Measurements from ENCODE around the gene MYCT1.

Gene MYCT1

DNA sequence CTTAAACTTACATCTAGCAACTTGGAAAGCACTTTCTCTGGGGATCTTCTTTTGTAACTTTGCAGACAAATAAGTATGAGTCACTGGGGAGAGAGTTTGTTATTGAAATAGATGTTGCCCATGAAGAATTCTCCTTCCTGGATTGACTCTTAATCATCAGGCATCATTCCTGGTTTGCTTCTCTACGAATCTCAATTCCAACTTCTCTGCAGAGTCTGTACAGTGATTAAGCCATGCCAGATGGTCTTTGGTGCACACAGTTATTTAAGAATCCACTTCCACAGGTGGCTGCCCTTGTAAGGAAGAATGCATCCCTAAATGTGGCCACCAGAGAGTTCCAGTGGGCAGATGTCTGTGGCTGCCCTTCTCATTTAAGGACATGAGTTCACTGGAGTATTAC, 25.7 kb downstream of the MYCT1 start:
- DNase-seq: no peak

DNA sequence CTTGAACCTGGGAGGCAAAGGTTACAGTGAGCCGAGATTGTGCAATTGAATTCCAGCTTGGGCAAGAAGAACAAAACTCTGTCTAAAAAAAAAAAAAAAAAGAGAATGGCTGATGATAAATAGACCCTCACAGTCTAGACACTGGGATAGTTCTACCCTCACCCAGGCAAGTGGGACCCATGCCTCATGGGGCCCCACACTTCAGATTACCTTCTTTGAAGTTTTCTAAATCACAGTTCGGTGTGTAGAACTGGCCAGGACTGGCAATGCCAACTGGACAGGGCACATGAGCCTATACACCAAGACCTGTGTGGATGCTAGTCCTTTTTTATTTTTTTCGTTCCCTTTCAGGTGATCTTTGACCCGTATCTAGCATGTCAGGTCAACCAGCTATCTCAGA, 28.6 kb downstream of the MYCT1 start:
- DNase-seq: no peak

DNA sequence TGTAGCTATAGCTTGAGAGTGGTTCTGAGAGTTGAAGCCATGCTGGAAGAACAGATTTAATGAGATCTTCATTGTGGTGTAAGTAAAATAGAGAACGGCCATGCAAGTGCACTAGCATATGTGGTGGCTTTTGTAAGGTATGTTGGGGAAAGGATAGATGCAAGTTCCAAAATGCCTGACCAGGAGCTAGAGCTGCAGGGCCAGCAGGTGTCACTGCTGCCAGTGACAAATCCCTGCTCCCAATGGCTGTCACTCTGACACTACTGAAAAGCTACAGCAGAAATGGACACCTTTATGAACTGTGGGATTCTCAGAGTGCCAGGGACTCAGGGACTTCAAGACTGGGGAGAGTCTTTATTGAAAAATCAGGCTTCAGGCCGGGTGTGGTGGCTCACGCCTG, 29.8 kb downstream of the MYCT1 start:
- DNase-seq: no peak

DNA sequence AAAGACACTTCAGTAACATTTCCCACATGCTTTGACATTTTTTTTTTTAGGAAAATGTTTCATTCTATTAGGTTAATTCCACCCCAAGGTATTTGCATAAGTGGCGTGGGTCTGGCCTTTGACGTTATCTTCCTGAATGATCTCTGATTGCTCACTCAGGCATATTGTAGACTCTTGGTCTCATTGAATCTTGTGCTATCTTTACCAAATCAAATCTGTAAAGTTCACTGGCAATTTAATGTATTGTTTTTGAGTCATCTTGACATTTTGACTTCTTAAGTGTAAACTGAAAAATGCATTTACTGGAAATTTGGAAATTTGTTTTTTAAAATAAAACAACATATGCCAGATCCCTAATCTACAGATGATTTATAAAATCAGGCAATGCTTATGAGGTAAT, 36.9 kb downstream of the MYCT1 start:
- no peak for DNase-seq

DNA sequence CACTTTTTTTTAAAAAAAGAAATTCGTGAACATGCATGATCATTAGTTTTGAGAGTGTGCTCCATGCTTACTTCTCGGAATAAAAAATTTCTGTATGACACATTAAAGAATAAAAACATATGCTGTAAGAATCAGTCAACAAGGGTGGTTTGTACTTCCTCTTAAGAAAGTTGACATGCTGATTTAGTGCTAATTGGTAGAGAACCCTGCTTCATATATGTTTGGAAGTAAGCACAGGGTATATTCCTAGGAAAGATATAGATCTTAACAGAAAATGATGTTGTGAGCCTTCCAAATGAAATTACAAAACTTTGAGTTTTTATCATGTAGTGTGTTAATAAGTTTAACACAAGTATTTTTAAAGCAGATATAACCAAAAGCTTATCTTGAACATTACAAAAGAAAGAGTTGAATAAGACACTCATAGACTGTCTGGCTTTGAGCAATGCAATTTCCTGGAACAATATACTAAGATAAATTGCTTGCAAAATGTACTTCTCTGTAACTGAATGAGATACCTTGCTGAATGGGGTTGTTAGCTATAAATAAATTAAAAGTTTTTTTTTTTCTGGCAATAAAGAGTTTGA, 39.1 kb downstream of the MYCT1 start:
- no peak for DNase-seq

DNA sequence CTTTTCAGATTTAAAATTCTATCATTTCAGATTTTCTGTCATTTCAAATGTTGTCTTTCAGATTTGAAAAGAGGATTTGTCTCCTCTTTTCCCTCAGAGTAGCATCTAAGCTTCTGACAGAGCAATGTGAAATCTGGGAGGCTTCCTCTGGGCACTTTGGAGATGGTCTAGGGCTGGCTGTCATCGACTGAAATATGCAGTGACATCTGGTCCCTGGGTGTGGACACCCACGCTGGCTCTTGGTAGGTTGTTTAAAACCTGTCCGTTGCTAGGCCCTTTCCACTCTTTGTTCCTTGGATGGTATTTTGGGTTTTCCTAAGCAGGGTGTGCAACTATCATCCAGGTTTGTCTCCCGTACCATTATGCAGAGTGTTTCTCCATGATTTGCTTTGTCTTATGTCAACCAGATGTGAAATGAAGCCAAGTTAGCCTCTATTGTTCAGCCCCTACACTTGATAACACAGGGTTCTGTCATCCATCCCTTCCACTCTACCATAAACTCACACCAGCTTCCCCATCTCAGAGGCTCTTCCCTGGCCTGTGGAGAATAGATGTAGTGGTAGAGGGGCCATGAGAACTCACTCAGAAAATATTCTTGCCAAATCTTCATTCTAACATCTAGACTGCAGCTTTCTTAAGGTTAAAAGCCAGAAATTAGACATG, 47.9 kb downstream of the MYCT1 start:
- no peak for DNase-seq

DNA sequence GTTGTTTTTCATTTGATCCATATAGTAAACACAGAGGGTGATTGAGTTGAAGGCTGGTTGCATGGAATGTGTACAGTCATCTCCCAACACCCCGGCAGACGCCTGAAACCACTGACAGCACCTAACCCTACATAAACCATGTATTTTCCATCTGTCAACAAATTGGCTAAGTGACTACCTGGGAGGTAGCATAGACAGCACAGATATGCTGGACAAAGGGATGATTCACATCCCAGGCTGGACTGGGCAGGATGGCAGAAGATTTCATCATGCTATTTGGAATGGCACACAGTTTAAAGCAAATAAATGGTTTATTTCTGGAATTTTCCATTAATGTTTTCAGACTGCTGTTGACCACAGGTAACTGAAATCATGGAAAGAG, 48.5 kb downstream of the MYCT1 start:
- no peak for DNase-seq

DNA sequence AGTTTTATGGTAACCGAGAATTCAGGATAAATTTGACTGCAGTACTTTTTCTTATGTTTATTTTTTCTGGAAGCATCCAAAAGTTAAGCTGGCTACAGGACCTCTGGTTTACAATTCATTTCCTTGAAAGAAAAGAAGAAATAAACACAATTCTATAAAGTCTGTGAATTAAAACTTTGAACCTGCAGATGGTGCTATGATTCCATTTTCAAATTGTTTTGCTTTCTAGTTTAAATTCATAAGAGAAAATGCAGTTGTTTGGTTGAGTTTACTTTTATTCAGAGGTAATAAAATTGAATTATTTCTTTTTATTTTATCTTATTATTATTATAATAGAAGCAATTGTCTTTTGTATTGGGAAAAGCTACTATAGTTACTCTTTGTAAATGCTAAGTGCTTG, 51.1 kb downstream of the MYCT1 start:
- DNase-seq: no peak

DNA sequence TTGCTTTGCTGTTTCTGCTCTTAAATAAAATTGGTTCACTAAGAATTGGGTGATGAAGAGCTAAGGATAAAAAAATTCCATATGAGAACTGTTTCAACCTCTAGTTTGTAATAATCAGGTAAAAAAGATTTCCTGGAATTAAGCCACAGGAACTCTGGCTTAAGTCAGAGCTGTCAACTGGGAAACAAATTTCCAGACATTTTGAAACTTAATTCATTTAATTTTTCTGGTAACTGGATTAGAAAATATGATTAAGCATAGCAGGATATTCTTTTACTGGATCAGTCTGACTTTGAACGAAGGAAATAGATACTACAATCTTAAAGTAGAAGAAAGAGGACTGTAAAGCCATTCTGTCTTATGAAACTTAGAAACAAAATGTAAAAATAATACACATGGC, 51.6 kb downstream of the MYCT1 start:
- DNase-seq: no peak

DNA sequence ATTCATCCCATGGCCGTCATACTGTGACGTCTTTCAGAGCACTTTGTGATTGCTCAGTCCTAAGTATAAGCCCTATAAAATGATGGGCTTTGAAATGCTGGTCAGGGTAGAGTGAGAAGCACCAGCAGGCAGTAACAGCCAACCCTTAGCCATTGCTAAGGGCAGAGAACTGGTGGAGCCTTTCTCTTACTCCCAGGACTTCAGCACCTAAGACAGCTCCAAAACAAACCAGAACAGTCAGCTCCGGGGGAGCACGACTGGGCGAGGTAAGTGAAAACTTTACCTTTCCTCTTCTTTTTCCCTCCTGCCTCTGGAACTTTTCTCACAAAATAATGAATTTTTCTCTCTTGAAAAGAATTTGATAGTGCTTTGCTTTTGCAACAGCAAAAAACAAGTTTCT, 53.0 kb downstream of the MYCT1 start, which contains the start of gene VIP:
Gene VIP, plus strand, starts transcription at position 104 of the 400 bp plus-strand sequence. CDS start 1,381 bp downstream, outside the sequence.
- DNase-seq: no peak

DNA sequence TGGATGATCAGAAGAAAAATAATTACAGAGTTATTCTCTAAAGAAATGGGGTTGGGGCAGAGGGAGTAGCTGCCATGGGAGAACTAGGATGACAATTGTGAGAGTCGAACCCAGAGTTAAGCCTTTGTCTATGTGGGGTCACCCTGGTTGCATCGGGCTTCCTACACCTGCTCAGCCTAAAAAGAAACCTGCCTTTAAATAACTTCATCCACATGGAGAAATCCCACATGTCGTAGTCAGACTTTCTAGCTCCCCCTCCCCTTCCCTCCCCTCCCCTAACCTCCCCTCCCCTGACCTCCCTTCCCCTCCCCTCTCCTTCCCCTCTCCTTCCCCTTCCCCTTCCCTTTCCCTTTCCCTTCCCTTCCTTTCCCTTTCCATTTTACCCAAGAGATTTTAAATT, 67.6 kb downstream of the MYCT1 start:
- DNase-seq: no peak

DNA sequence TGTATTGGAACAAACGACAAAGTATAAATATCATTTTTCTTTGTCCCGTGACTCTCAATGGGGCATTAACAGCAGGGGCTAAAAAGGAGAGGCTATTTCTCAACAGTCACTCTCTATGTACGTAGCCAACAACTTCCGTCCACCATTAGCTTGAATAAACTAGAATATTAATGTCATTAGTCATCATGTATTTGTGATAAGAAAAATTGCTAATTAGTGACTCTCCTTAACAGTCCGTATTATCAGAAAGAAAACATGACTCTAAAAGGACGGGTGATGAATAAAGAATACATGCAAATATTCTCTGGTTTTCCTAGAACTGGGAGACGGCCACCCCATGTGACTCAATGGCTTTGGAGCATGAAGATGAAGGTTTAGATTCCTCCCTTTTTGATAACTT, 71.5 kb downstream of the MYCT1 start:
- no peak for DNase-seq

DNA sequence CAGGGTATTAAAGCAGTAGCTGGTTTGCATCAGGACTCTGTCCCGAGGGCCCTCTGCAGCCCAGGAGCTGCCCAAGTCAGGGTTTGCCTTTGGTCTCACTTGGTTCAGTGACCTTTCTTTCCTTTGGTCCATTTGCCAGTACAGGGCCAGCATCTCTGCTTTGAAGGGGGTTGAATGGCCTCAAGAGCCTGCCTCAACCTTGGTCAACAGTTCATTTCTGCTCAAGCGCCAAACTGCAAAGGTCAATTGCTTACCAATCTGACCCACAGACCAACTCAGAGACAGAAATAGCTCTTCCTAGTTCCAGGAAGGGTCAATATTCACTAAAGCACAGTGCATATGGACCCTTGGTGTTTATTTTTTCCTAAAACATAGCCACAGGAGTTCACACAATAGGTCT, 72.3 kb downstream of the MYCT1 start:
- no peak for DNase-seq

DNA sequence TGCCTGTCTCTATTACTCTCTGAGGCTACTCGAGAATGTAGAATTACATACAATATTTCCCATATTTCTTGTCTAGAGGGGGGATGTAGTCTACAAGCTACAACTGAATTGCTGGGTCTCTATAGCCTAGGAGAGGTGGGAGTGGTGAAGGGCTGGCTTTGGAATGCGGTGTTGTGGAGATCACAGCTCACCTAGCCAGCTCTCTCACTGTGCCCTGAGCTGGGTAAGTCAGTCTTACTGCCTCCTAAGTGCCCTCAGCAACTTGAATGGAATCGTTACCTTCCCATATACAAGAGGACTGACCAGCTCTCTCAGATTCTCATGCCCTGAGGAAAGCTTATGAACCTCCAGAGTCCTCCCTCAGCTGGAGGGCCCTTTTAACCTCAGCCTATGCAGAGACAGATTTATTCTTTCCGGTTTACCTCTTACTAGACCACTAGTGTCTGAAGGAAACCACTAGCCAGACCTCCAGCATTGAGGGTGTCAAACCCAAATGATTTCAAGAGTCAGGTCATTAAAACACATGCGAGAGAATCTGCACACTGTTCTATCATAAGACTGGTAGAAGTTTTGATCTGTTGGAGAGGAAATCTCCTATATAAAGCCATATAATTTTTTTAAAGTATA, 73.5 kb downstream of the MYCT1 start:
- no peak for DNase-seq
